ENCODE data around the gene ZNF536.

DNA sequence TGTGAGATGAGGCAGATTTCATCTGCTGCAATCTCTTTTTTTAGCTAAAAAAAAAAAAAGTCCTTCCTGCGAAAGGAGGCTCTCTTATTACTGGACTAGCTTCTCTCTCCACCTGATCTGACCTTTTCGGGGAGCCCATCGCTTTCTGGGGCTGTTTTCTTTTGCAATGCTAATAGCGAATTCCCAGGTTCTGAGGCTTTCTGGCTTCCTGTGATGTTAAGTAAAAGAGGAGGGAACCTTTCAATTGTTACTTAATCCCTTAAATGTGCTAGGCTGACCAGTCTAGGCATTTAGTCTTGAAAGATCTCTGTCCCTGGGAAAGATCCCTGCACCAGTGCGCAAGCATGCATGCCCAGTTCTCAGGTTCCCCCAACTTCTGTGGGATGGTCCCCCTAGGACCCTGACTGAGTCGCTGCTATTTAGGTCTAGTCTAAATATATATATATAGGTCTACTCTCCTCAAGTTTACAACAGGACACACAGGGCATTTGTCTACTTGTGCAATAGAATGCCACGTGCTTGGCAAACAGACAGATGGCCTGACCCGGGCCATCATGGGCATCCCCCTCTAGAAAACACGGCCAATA lies 224.7 kb downstream of the ZNF536 start:
- no peak for TF ChIP-seq GATA3 (IDR thresholded peaks at IDR 0.05; ENCODE audit: low read depth, low read length)
- TF ChIP-seq GATA2 (IDR thresholded peaks at IDR 0.05; ENCODE audit: low read depth, low read length) = no peak

Measured in SH-SY5Y (cell line).